Stimulated activated CD4-positive, alpha-beta T cell treated with anti-CD3 and anti-CD28 coated beads, TNF-alpha, amount 100 ng/mL, for 24 hours (primary cell): ENCODE results near the gene SPOPL.
A peak's percentile ranks its signal among the peaks of the same experiment; 100 is the strongest.
"Not testable (repeated sequence)": the region's sequence is repeated elsewhere in the genome, so short reads cannot be mapped to it uniquely, and the experiment has no call there.

Experiments
- DNase-seq, 3 experiments: peaks; one replicate each; pipeline ENCODE4 v3.0.0-alpha.2; 2020; ENCODE audit warnings: low read depth in 3 of 3

The SPOPL gene

DNA sequence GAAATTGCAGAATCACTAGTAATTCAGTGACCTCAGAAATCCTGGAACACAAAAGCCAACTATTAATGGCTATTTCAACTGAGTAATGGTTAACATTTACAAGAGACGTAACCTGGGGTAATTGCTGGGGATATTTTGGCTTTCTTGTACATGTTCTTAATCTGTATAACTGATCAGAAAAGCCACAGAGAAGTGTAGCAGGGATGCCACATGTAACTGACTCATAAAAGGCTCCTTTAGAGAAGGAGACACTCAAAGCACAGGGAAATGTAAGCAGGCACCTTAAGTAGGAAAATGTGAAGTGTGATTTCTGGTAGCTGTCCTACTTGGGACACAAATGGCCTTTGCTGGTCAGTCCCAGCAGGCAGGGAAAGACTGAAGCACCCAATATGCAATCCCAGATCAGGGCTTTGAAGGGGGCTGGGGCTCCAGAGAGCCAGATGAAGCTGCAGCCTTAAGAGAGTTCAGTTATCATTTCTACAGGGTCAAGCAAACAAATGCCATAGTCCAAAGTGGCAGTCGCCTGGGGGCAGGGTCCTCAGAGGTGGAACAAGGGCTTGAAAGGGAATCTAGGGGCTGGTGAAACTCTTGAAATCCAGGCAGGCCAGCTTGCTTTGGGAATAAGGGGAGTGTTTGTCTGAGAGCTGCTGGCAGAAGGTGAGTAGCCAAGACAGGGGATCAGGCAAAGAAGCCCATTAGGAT, 7.2 kb upstream of the SPOPL start:
- no peak for DNase-seq

DNA sequence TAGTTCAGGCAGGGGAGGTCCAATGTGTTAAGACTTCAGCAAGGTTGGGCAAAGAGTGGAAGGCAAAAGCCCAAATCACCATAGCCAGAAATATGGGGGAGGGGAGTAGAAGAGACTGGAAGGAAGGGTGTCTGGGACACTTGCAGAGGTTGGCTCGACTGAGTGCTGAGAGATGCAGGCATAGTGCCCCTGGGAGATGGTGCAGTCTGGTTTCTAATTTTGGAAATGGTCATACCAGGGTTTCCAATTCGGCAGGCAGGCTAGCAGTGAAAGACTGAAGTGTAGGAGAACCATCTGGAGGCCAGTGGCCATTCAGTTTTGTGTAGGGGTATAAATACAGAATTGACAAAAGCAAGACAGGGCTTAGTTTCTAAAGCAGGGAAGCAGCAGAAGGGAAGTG, 6.2 kb upstream of the SPOPL start:
- DNase-seq = no peak

DNA sequence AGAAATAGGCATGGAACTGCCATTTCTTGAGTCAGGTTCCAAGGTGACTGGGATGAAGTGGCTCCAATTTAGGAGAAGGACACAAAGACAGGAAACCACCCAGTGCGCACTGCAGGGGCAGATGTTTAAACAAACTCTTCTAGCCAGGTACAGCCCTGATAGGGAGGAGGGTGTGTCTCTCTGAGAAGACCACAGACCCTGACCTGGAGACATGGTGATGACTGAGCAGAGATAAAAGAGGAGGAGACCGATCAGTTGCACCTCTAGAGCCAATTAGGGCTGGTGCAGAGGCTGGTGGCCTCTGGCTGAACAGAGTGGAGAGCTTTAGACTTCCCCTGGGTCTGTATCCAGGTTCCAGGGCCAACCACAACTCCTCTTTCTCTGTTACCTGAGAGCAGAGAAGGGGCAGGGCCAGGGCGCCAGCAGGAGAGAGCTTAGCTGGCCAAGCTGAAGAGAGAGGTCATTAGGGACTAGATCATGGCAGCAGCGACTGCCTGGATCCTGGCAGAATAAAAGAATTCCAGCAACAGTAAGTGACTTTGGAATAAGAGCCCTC, 5.4 kb upstream of the SPOPL start:
- DNase-seq = no peak

DNA sequence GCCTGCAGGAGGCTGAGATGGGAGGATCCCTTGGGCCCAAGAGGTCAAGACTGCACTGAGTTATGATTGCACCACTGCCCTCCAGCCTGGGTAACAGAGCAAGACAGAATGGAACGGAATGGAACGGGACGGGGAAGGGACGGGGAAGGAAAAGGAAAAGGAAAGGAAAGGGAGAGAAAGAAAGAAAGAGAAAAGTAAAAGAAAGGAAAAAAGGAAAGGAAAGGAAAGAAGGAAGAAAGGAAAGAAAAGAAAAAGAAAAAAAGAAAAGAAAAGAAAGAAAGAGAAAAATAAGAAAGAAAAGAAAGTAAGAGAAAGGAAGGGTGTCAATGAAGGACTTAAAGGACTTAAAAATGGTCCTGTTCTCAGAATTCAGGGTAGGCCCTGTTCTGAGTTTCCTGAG, 4.3 kb upstream of the SPOPL start:
- DNase-seq = no peak

DNA sequence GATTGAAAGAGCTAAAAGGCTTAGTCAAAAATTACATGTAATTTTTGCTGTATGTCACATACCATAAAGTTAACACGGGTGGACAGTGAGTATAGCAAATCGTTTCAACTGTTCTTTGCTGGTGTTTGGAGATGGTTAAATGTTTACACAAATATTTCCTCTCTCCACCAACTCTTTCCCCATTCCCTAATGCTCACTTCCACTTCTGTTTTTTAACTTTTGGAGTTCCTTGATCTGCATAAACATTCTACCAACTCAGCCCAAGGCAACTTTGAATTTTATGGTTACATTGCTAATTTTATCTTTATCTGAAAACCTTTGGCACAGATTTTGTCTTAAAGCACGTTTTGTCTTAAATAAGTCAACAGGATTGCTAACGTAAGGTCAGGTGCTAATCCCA, 1.9 kb upstream of the SPOPL start:
- no peak for DNase-seq

DNA sequence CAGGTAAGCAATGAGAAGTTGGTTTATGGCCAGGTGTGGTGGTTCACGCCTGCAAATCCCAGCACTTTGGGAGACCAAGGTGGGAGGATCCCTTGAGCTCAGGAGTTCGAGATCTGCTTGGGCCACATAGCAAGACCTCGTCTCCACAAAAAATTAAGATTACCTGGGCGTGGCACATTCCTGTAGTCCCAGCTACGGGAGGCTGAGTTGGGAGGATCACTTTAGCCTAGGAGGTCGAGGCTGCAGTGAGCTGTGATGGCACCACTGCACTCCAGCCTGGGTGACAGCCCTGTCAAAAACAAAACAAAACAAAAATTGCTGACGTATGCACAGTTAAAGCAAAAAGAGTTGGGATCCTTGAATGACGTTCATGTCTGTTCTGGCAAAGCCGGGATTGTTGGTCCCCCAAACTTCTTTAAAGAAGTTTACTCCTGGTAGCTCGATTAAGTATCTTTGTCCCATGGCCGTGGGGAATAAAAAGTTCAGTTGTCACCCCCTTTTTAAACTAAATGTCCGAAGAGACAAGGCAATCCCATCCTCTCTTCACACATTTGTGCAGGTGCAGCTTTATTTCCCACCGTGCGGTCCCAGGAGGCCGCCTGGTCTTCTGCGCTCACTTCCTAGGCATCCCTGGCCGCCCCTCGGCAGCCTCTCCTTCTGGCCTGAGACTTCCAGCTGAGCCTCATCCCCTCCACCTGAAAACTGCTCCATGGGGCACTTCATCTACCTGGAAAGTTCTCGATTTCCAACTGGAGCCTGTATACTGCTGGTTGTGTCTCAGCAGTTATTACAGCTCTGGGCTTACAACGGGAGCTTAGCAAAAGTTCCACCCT, 762 bp upstream of the SPOPL start:
- peak in 1 of 3 experiments; percentile 12 for DNase-seq

DNA sequence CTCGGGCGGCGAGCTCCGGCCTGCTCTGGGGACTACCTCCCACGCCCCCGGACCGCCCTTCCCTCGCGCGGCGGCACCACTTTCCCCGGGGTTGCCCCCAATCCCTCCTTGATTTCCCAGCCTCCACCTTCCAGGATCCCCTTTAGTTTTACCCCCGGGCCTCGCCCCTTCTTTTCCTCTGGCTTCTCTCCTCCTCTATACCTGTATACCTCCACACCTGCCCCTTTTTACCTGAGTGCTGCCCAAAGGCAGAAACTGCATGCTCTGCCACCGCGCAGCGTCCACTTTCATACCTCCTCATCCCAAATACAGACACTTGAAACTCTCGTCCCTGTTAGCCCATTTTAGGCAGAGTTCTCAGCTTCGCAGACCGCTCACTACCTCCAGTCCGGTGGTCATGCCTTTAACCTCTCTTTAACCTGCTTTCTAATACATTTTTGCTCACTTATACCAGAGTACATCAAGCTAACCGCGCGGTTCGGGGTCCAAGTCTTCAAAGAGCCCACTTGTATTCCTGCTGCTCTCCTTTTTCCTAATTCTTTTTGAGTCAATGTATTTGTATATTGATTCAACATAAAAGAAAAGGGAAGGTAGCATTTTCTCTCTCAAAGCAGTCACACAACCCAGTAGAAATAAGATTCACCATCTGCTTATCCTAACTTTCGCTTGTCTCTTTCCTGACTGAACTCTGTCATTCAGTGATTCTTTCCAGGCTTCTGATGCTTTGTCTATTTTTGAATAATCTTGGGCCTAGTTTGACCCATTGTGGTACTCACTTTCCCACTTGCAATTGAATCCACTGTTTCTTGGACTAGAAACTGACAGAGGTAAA, 901 bp downstream of the SPOPL start:
- DNase-seq = no peak

DNA sequence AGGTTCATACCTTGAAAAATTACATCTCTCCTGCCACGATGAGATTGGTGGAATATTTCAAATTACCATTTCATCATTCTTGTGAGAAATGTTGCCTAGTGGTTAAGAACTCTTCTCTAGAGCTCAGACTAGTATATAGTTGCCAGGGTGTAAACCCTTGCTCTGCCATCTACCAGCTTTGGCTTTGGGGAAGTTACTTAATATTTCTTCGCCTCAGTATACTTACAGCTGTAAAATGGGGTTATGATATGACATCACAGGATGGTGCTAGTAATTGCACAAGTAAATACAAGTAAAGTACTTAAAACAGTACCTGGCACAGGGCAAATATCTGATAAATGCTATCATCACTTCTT, 1.5 kb downstream of the SPOPL start:
- no peak for DNase-seq

DNA sequence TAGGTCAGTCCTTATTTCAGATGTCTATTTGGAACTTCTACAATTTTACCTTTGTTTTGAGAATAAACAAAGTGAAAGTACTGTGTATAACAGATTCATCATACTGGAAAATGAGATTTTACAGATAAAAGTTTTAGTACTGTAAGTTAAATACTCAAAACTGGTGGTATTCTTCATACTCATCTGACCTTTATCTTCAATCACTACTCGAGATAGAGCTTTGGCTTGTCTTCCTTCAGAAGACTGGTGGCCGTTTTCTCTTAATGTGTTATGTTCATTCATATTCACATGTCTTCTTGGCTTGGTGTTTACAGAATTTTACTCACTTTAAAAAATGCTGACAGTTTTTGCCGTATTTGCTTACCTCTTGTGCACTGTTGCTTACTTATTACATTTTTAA, 2.1 kb downstream of the SPOPL start:
- no peak for DNase-seq

DNA sequence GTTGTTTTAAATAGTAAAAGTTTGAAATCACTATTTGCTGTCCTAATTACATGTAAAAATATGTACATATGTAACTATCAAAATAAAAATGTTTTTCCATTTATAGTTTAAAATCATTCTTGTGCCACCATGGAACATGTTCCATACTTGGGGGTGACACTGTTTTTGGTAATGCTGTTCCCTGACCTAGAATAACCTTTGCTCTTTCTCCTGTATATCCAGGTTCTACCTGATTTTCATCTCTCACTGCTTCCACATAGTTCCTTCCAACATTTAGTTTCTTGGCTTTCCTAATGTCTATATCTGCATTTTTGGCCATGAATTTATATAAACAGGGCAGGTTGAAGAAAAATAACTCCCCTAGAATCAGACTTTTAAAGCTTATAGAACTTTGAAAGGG, 2.5 kb downstream of the SPOPL start:
- DNase-seq = no peak

DNA sequence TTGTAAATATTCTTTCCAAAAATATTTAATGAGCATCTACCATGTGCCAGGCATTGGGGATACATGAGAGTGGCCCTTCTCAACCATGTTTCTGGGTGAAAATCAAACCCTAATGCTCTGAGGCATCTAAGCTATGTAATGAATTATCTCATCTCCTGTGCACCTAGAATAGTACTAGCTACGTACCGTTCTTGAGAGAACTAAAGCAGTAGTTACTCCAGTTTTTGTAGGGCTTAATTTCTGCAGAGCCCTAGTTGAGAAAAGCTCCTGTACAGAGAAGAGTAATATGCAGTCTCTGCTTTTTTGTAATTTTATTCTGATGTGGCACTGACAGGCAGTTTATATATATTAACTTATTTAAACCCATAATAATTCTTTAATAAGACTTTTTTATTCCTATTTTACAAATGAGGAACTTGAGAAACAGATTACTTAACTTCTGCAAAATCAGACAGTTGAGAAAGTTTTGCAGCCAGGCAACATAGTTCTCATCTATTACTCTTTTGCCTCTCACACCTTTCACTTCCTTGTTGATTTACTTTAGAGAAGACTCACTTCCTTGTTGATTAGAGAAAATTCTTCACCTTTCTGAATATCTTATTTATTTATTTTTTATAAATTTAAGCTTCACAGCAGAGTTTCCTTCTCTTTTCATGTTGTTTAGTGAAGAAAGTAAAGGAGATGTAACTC, 3.1 kb downstream of the SPOPL start:
- DNase-seq = no peak

DNA sequence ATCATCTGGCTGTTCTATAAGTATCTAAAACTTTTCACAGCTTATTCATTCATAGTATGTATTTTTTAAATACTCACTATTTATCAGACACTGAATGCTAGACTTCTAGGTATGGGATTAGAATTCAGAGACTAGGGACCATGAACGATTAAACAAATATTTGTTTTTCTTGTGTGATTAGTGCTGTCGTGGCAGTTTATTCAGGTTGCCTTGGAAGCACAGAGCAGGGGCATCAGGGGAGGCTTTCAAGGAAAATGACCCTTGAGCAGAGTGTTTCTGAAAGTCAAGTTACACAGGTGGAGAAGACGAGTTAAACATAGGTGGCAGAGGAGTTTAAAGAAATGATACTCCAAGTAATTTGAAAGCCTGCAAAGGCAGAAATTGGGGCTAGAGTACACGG, 5.7 kb downstream of the SPOPL start:
- no peak for DNase-seq

DNA sequence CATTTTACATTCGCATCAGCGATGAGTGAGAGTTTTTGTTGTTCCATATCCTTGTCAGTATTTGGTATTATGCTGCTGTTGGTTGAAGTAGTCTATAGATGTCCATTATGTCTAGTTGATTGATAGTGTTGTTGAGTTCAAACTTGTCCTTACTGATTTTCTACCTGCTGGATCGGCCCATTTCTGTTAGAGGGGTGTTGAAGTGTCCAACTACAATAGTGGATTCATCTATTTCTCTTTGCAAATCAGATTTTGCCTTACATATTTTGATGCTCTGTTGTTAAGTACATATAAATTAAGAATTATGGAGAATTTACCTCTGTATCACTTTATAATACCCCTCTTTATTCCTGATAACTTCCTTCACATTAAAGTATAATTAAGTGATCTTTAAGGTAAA, 8.7 kb downstream of the SPOPL start:
- DNase-seq = no peak

DNA sequence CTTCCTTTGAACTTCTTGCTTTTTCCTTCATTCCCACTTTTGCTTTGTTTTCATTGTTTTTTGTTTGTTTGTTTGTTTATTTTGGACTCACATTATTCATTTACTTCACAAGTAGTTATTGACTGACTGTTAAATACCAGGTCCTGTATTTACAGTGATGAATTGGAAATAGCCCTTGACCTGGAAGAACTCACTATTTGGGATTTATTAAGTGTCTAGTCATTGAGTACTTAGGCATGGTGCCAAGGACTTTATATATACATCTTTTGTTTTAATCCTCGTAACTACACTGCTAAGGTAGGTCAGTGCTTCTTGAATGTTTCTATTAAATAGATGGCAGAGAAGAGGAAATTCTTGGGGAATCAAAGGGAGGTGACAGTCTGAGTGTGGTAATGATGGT, 11.1 kb downstream of the SPOPL start:
- no peak for DNase-seq

DNA sequence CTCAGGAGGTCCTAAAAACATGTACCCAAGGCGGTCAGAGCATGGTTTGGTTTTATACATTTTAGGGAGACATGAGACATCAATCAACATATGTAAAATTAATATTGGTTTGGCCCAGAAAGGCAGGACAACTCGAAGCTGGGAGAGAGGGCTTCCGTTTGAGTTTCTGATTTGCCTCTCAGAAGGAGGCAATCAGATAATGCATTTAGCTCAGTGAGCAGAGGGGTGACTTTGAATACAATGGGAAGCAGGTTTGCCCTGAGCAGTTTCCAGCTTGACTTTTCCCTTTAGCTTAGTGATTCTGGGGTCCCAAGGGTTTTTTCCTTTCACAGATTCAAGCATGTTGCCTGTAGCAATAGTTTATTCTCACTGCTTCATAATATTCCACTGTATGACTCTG, 12.6 kb downstream of the SPOPL start:
- DNase-seq = no peak

DNA sequence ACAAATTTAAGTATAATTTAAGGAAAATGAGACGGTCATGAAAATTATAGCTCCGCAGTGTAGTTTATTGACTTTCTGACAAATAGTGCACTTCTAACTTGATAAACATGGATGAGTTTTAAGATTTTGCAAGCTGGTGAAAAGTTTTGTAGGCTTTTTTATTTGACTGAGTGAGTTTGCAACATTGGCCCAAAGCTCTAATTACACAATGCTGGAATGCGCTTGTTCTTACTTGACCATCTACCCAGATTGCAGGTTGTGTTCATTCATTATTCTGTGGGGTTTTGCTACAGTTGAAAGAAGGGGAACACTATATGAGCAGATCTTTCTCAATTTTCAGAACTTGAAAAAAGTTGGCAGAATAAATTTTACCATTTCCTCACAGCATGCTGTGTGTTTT, 13.5 kb downstream of the SPOPL start:
- DNase-seq = no peak

DNA sequence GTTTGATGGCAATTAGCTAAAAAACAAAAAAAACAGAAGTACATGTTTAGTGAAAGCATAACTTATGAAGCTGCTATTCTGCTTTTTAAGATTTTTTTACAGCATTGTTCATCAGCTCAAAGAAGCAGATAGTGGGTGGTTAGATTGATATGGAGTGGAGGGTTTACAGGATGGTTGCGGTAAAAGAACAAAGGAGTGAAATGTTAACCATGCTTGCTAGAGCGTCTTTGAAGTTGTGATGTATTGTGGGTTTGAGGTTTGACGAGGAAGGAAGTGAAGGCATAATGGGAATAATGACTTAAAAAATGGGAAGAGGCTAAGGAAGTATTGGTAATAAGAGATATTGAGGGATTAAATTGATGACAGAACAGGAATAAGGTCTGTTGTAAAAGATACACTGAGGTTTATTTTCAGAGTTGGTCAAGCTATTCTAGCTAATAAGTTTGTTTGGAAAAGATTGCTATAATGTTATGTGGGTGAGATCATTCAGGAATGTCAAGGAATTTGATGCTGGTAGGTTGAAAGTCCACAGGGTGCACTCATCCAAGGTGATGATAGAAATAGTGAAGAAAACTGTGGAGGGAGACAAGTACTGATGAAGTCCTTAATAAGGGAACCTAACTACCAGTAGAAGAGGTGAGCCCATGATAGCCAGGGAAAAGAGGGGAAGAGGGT, 14.6 kb downstream of the SPOPL start:
- DNase-seq = no peak

DNA sequence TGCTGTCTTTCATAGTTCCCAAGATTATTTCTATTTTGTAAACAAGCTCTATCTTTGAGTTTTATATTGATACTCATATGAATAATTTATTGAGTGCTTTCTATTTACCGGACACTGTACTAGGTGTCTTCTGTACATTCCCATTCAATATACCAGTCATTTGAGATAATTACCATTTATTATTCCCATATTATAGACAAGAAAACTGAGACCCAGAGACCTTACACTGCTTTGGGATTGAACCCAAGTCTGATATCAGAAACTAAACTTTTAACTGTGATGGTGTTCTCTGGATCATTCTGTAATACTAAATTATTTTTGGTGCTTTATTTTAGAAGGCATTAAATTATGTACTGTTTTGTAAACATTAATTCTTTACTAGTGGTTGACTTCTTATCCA, 17.3 kb downstream of the SPOPL start:
- no peak for DNase-seq

DNA sequence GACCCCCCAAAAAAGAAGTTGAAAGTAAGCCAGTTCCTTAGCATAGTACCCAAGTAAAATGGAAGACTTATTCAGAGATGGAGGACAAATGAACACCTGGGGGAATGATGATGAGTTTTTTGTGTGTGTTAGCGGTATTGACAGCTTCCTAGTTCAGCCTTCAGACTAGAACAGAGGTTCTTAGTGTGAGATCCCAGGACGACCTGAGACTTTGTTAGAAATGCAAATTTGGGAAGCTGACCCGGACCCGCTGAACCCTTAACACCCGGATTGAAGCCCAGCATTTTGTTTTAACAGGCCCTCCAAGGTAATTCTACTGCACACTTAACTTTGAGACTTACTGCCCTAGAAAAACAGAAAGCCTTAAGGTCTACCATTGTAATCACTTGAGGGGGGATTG, 20.3 kb downstream of the SPOPL start:
- no peak for DNase-seq

DNA sequence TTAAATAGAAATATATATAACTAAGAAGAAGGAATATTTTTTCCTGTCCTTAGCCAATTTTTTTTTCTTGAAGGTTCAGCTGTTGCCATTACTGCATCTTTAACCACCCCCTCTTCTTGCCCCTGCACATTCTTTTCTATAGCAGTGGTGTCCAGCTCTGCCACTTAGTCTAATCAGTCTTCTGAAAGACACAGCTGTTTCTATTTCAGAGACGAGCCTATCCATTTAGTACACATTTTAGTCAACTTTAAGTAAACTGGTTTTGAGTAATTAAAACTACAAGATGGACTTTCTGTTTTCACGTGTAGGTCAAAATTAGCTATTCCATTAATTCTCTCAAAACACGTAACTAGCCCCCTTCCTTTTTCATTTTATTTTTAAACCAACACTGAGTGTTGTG, 21.0 kb downstream of the SPOPL start:
- no peak for DNase-seq

DNA sequence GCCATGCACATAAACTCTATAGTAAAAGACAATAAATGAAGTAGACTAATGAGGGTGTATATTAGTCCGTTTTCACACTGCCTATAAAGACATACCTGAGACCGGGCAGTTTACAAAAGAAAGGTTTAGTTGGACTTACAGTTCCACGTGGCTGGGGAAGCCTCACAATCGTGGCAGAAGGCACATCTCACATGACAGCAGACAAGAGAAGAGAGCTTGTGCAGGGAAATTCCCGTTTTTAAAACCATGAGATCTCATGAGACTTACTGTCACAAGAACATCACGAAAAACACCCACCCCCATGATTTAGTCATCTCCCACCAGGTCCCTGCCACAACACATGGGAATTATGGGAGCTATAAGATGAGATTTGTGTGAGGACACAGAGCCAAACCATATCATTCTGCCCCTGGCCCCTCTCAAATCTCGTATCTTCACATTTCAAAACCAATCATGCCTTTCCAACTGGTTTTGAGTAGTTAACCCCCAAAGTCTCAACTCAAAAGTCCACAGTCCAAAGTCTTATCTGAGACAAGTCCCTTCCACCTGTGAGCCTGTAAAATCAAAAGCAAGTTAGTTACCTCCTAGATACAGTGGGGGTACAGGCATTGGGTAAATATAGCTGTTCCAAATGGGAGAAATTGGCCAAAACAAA, 21.6 kb downstream of the SPOPL start:
- not testable (repeated sequence) for DNase-seq
